ENCODE results near the gene COL6A1. TPM values are rescaled to one million over a fixed set of nuclear protein-coding genes. Genes with fewer than 3 reads are reported as not detected.
"Not testable (repeated sequence)": the region's sequence is repeated elsewhere in the genome, so short reads cannot be mapped to it uniquely, and the experiment has no call there.

Gene COL6A1
- total RNA-seq, 2 experiments from 2014 or later = not detected

- Histone ChIP-seq H4K20me1 (ENCODE audit: insufficient read depth, low read length) (no peaks in the 10 kb centered on the region), H3K9me2 (ENCODE audit: insufficient read depth, low read length) (no peaks in the 10 kb centered on the region), H3K4me2 (ENCODE audit: low read length) (no peak overlapping the region), H3K4me3 (ENCODE audit: low read depth, low read length, poor library complexity, severe bottlenecking) (no peak overlapping the region), H2AFZ (ENCODE audit: low read length) (no peak overlapping the region), H3K36me3 (ENCODE audit: insufficient read depth, low read length) (no peaks in the 10 kb centered on the region), H3K4me1 (ENCODE audit: insufficient read depth, low read length, poor library complexity, severe bottlenecking) (no peaks in the 10 kb centered on the region), H3K9me3 (ENCODE audit: low read length) (no peaks in the 10 kb centered on the region), H3K27ac (ENCODE audit: low read depth, low read length, poor library complexity, severe bottlenecking) (no peak overlapping the region), H3K79me2 (ENCODE audit: insufficient read depth, low read depth, low read length) (no peaks in the 10 kb centered on the region)
- CTCF ChIA-PET (ENCODE audit: unreplicated experiment) = no interaction called here
- DNase-seq (ENCODE audit: low spot score) = no peak
- intact Hi-C loops (cut with micrococcal nuclease; ENCODE audit: unreplicated experiment) = no loop called here
- TF ChIP-seq CTCF (conservative IDR thresholded peaks at IDR 0.05; ENCODE audit: low read length) (no peak), EZH2phosphoT487 (IDR thresholded peaks at IDR 0.05; ENCODE audit: borderline replicate concordance, low read depth, low read length) (no peak)
- BruUV-seq (replicated peaks) = no TSS peak
- POLR2A ChIA-PET = no interaction called here
Observed at GRCh38 chr21:45950740-45951515, 30.6 kb upstream of the COL6A1 start.

- no peak overlapping the region for H2AFZ ChIP-seq (ENCODE audit: low read length)
- no peaks in the 10 kb centered on the region for H4K20me1 ChIP-seq (ENCODE audit: insufficient read depth, low read length)
- intact Hi-C loops (cut with micrococcal nuclease; ENCODE audit: unreplicated experiment) = no loop called here
- no peaks in the 10 kb centered on the region for H3K4me1 ChIP-seq (ENCODE audit: insufficient read depth, low read length, poor library complexity, severe bottlenecking)
- no peak overlapping the region for H3K4me2 ChIP-seq (ENCODE audit: low read length)
- CTCF ChIA-PET (ENCODE audit: unreplicated experiment) = no interaction called here
- TF ChIP-seq CTCF (conservative IDR thresholded peaks at IDR 0.05; ENCODE audit: low read length) (no peak), EZH2phosphoT487 (IDR thresholded peaks at IDR 0.05; ENCODE audit: borderline replicate concordance, low read depth, low read length) (no peak)
- POLR2A ChIA-PET = no interaction called here
- no peaks in the 10 kb centered on the region for H3K9me3 ChIP-seq (ENCODE audit: low read length)
- H3K4me3 ChIP-seq (ENCODE audit: low read depth, low read length, poor library complexity, severe bottlenecking) = no peak overlapping the region
- H3K9me2 ChIP-seq (ENCODE audit: insufficient read depth, low read length) = no peaks in the 10 kb centered on the region
- BruUV-seq (replicated peaks) = no TSS peak
- no peaks in the 10 kb centered on the region for H3K36me3 ChIP-seq (ENCODE audit: insufficient read depth, low read length)
- no peaks in the 10 kb centered on the region for H3K79me2 ChIP-seq (ENCODE audit: insufficient read depth, low read depth, low read length)
- no peak overlapping the region for H3K27ac ChIP-seq (ENCODE audit: low read depth, low read length, poor library complexity, severe bottlenecking)
- DNase-seq (ENCODE audit: low spot score) = no peak
Observed at GRCh38 chr21:45951676-45952075, 29.9 kb upstream of the COL6A1 start.

- H3K9me3 ChIP-seq (ENCODE audit: low read length); POLR2A ChIA-PET; BruUV-seq (replicated peaks); H3K4me2 ChIP-seq (ENCODE audit: low read length); H3K27ac ChIP-seq (ENCODE audit: low read depth, low read length, poor library complexity, severe bottlenecking); H3K36me3 ChIP-seq (ENCODE audit: insufficient read depth, low read length); H3K4me1 ChIP-seq (ENCODE audit: insufficient read depth, low read length, poor library complexity, severe bottlenecking); H3K79me2 ChIP-seq (ENCODE audit: insufficient read depth, low read depth, low read length); H3K4me3 ChIP-seq (ENCODE audit: low read depth, low read length, poor library complexity, severe bottlenecking); intact Hi-C loops (cut with micrococcal nuclease; ENCODE audit: unreplicated experiment); DNase-seq (ENCODE audit: low spot score); H2AFZ ChIP-seq (ENCODE audit: low read length); H4K20me1 ChIP-seq (ENCODE audit: insufficient read depth, low read length); CTCF ChIA-PET (ENCODE audit: unreplicated experiment); H3K9me2 ChIP-seq (ENCODE audit: insufficient read depth, low read length): not testable (repeated sequence)
Observed at GRCh38 chr21:45952527-45952926, 29.0 kb upstream of the COL6A1 start.
